ENCODE results near the gene KPTN.

DNA sequence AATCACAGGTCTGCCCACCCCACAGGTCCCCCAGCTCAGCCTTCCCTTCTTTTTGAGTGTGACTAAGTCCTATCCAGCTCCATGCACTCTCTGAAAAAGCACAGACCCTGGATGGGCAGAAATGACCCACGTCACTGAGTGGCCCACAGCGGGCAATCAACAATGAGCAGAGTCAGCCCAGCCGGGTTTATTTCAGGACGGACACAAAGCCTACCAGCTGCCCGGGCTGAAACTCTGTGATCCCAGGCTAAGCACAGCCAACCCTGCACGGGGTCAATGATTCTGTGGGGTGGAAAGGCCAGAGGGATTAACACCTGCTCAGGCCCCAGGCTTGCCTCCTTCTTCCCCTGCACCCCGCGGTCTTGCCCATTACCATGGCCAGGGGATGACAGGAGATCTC is 22.4 kb upstream of the KPTN start:
- TF ChIP-seq JUND (IDR thresholded peaks at IDR 0.05) (no peak), CTCF (IDR thresholded peaks at IDR 0.05; ENCODE audit: low read depth, low read length, missing input control) (no peak), YY1 (IDR thresholded peaks at IDR 0.05) (no peak), RXRA (IDR thresholded peaks at IDR 0.05) (no peak), TAF1 (conservative IDR thresholded peaks at IDR 0.05) (no peak)
- TF ChIP-seq, protein P1, sequence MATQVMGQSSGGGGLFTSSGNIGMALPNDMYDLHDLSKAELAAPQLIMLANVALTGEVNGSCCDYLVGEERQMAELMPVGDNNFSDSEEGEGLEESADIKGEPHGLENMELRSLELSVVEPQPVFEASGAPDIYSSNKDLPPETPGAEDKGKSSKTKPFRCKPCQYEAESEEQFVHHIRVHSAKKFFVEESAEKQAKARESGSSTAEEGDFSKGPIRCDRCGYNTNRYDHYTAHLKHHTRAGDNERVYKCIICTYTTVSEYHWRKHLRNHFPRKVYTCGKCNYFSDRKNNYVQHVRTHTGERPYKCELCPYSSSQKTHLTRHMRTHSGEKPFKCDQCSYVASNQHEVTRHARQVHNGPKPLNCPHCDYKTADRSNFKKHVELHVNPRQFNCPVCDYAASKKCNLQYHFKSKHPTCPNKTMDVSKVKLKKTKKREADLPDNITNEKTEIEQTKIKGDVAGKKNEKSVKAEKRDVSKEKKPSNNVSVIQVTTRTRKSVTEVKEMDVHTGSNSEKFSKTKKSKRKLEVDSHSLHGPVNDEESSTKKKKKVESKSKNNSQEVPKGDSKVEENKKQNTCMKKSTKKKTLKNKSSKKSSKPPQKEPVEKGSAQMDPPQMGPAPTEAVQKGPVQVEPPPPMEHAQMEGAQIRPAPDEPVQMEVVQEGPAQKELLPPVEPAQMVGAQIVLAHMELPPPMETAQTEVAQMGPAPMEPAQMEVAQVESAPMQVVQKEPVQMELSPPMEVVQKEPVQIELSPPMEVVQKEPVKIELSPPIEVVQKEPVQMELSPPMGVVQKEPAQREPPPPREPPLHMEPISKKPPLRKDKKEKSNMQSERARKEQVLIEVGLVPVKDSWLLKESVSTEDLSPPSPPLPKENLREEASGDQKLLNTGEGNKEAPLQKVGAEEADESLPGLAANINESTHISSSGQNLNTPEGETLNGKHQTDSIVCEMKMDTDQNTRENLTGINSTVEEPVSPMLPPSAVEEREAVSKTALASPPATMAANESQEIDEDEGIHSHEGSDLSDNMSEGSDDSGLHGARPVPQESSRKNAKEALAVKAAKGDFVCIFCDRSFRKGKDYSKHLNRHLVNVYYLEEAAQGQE (IDR thresholded peaks at IDR 0.05): no peak

Data from liver (tissue), 3 donors.